ENCODE results near the gene PLA2G2F. TPM values are rescaled to one million over a fixed set of nuclear protein-coding genes. Genes with fewer than 3 reads are reported as not detected.
"Not testable (repeated sequence)": the region's sequence is repeated elsewhere in the genome, so short reads cannot be mapped to it uniquely, and the experiment has no call there.

Gene PLA2G2F
- total RNA-seq, 4 donors from 2014 or later = 0.07 TPM; not detected in 3

GRCh38 chr1:20126041-20126805 lies 12.9 kb upstream of the PLA2G2F start:
- H3K9me3 ChIP-seq = no peaks in the 10 kb centered on the region
- TF ChIP-seq, protein P1, sequence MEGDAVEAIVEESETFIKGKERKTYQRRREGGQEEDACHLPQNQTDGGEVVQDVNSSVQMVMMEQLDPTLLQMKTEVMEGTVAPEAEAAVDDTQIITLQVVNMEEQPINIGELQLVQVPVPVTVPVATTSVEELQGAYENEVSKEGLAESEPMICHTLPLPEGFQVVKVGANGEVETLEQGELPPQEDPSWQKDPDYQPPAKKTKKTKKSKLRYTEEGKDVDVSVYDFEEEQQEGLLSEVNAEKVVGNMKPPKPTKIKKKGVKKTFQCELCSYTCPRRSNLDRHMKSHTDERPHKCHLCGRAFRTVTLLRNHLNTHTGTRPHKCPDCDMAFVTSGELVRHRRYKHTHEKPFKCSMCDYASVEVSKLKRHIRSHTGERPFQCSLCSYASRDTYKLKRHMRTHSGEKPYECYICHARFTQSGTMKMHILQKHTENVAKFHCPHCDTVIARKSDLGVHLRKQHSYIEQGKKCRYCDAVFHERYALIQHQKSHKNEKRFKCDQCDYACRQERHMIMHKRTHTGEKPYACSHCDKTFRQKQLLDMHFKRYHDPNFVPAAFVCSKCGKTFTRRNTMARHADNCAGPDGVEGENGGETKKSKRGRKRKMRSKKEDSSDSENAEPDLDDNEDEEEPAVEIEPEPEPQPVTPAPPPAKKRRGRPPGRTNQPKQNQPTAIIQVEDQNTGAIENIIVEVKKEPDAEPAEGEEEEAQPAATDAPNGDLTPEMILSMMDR (IDR thresholded peaks at IDR 0.05) = no peak
- no peak for TF ChIP-seq POLR2A (IDR thresholded peaks at IDR 0.05)
- H3K36me3 ChIP-seq = no peaks in the 10 kb centered on the region
- no peak overlapping the region for H3K27ac ChIP-seq
- DNase-seq = no peak
- no peaks in the 10 kb centered on the region for H3K4me1 ChIP-seq
- intact Hi-C loops (cut with DNase I; ENCODE audit: low total_unique reads) = no loop called here
- H3K4me3 ChIP-seq = no peak overlapping the region
- no peaks in the 10 kb centered on the region for H3K27me3 ChIP-seq

DNA sequence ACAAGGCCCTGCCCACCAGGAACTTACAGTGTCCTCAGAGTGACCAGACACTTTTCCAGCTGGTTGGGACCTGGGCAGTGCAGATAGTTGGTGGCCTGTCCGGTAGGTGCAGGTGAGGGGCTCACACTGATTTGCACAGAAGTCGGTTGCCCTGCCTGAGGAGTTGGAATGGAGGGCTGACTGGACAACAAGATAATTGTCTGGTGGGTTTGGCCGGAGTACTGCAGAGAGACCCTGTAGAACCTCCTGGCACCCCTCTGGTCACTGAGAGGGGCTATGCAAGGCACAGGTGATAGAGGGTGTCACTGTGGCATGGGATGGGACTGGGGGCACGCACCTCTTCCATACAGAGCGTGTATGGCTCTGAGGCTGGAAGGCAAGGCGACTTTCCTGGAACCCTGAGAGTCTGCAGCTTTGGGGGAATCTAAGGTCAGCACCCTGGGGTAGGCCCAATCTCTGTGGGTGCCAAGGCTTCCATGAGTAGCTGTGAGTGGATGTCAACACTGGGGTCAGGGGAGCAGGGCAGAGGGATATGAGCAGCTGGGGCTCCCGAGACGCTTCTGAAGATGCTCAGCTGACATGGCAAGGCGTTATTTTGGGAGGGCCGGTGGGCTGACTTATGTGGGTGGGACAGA lies 12.2 kb upstream of the PLA2G2F start:
- H3K9me3 ChIP-seq = no peaks in the 10 kb centered on the region
- no peak overlapping the region for H3K4me3 ChIP-seq
- intact Hi-C loops (cut with DNase I; ENCODE audit: low total_unique reads) = no loop called here
- H3K4me1 ChIP-seq = no peaks in the 10 kb centered on the region
- H3K36me3 ChIP-seq = no peaks in the 10 kb centered on the region
- H3K27me3 ChIP-seq = no peaks in the 10 kb centered on the region
- no peak for DNase-seq
- no peak overlapping the region for H3K27ac ChIP-seq
- no peak for TF ChIP-seq POLR2A (IDR thresholded peaks at IDR 0.05)
- TF ChIP-seq, protein P1 (IDR thresholded peaks at IDR 0.05) = no peak

DNA sequence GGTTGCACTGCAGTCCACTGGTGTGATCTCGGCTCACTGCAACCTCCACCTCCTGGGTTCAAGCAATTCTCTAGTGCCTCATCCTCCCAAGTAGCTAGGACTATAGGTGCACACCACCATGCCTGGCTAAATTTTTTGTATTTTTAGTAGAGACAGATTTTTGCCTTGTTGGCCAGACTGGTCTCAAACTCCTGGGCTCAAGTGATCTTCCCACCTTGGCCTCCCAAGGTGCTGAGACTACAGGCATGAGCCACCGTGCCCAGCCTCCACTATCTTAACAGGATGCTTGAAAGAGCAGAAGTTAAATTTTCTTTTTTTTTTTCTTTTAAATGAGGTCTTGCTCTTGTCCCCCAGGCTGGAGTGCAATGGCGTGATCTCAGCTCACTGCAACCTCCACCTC lies 8.6 kb upstream of the PLA2G2F start:
- H3K27ac ChIP-seq; H3K27me3 ChIP-seq; DNase-seq; H3K4me3 ChIP-seq; H3K36me3 ChIP-seq; intact Hi-C loops (cut with DNase I; ENCODE audit: low total_unique reads); H3K4me1 ChIP-seq; H3K9me3 ChIP-seq: not testable (repeated sequence)

DNA sequence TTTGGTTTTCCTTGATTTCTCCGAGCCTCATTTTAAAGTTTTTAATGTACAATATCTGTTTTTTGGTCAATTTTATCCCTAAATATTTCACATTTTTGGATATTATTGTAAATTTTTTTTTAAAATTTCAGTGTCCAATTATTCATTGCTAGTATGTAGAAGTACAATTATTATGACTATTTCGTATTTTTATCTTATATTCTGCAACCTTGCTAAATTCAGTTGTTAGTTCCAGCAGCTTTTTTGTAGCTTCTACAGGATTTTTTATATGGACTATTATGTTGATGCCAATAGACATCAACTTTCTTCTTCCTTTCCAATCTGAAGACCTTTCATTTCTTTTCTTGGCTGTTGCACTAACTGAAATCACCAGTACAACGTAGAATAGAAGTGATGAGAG lies 4.1 kb upstream of the PLA2G2F start:
- no peaks in the 10 kb centered on the region for H3K4me1 ChIP-seq
- no peak overlapping the region for H3K4me3 ChIP-seq
- no peaks in the 10 kb centered on the region for H3K9me3 ChIP-seq
- H3K27me3 ChIP-seq = no peaks in the 10 kb centered on the region
- TF ChIP-seq, protein P1 (IDR thresholded peaks at IDR 0.05) = no peak
- TF ChIP-seq POLR2A (IDR thresholded peaks at IDR 0.05) = no peak
- DNase-seq = no peak
- H3K27ac ChIP-seq = no peak overlapping the region
- intact Hi-C loops (cut with DNase I; ENCODE audit: low total_unique reads) = no loop called here
- H3K36me3 ChIP-seq = no peaks in the 10 kb centered on the region

- no peak overlapping the region for H3K4me3 ChIP-seq
- no peak for DNase-seq
- H3K27ac ChIP-seq = no peak overlapping the region
- no peaks in the 10 kb centered on the region for H3K36me3 ChIP-seq
- no peaks in the 10 kb centered on the region for H3K27me3 ChIP-seq
- intact Hi-C loops (cut with DNase I; ENCODE audit: low total_unique reads) = no loop called here
- H3K9me3 ChIP-seq = no peaks in the 10 kb centered on the region
- no peak for TF ChIP-seq POLR2A (IDR thresholded peaks at IDR 0.05)
- TF ChIP-seq, protein P1 (IDR thresholded peaks at IDR 0.05) = no peak
- no peaks in the 10 kb centered on the region for H3K4me1 ChIP-seq
Observed at GRCh38 chr1:20136249-20136648, 2.9 kb upstream of the PLA2G2F start.

Data from uterus (tissue), 4 donors.